Amniotic epithelial cell (primary cell): Measurements from ENCODE around the gene CADM1.
A peak's percentile ranks its signal among the peaks of the same experiment; 100 is the strongest.

ENCODE experiments used
- DNase-seq: peaks from one replicate; pipeline ENCODE4 v3.0.0-alpha.2; 2010; ENCODE audit warnings: low read depth

The CADM1 gene

GRCh38 chr11:115515647-115516395, 11.6 kb upstream of the CADM1 start:
- DNase-seq, result no peak

DNA sequence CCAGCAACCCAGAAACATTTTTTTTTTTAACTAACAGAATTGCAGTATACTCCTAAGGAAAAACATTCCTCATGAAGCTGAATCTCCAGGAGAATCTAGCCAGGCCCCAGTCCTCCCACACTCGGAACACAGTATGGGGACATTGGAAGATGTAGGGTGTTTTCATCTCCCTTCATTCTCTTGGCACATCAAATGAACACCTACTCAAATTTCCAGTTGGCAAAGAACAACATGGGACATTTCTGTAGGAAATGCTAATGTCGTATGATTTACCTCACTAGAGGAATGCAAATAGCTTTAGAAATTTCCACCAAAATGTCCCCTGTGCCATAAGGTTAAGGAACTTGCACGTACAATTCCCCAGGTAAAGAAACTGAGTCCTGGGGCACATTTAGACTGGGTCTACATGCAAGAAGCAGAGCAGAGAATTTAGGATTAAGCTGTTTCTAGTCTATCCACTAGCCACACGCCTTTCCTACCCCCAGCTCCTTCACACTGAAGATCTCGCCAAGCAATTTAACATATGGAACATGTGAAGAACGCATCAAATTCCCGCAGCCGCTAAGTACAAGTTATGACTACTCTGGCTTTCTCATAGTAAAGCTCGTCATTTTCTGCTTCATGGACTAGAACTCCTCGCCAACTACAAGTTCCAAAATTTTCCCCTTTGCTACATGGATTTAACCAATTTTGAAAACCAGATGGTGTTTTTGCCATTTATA, 2.9 kb upstream of the CADM1 start:
- DNase-seq, result no peak

GRCh38 chr11:115505175-115505574, 960 bp upstream of the CADM1 start:
- no peak for DNase-seq

DNA sequence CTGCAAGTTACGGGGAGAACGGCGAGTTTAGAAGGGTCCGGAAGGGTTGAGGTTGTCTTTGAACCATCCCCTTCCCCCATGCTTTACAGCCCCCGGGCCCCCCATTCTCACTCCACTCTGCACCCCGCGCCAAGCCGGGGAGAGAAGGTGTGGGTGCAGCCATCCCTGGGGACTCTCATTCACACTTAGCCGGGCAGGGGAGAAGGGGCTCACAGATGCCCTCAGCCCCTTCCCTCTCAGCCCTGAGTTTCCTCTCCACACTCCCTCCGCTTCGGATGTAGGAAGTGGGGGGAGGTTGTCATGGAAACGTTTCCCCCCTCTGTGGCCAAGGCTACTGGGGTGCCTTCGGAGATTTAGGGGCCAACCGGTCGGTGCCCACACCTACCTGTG, 334 bp downstream of the CADM1 start:
- DNase-seq, result no peak

DNA sequence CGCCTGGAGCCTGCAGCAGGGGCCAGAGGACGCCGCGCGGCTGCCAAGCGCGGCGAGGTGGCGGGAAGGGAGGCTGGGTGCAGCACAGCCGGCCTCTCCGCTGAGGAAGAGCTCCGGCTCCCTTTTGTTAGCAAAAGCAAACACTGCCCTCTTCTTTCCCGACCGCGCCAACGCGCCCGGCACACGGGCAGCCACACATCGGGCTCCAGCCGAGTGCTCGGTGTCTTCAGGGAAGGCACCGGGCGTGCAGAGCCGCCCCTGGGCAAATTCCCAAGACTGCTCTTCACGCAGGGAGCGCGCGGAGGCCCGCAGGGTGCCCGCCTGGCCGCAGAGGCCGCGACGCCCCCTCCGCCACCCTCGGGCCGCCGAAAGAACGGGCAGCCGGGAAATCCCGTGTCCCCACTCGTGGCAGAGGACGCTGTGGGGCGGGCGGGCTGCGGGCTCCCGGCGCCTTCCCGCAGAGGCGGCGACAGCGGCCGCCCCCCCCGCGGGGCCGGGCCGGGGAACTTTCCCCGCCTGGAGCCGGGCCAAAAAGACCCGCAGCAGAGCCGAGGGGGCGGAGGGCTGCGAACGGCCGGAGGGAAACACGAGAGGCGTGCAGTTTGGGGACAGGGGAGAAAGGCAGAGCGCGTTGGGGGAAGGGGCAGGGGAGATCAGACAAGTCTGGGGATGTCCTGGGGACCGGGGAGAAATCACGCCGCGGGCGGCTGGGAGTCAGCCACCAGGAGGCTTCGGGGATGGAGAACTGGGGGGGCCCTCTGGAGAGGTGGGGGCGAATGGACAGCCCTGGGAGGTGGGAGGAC, 931 bp downstream of the CADM1 start:
- DNase-seq, result peak; percentile 66

GRCh38 chr11:115502636-115503082, 1.6 kb downstream of the CADM1 start:
- no peak for DNase-seq

DNA sequence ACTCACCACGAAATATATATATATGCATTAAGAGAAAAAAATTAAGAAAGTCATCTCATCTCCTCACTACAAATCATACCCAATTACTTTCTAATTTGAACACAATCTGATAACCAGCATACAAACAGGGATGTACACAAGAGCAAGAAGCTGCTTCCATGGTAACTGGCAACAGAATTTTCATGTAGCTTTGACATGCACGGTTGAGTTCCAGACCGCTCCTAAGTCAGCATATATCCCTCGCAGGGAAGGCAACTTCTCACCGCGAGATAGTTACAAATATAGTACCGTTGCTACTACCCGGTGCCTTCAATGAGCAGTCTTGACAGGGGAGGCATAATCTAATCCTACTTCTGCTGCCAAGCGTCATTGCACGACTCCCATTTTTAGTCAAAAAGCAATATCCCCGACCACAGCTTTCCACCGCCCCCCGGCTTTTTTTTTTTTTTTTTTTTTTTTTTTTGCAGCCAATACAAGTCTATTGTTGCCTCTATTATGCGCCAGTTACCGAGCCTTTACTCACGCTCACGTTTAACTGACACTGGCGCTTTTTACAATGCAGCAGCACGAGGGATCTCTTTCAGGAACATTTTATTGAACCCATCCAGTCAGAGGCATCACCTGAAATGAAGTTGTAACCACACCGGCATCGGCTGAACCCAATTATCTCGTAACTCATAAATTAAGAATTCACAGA, 2.2 kb downstream of the CADM1 start:
- peak; percentile 42 for DNase-seq

- DNase-seq, result no peak
Measured at GRCh38 chr11:115501502-115501892, 2.7 kb downstream of the CADM1 start.

GRCh38 chr11:115500547-115501501, 3.4 kb downstream of the CADM1 start:
- no peak for DNase-seq

DNA sequence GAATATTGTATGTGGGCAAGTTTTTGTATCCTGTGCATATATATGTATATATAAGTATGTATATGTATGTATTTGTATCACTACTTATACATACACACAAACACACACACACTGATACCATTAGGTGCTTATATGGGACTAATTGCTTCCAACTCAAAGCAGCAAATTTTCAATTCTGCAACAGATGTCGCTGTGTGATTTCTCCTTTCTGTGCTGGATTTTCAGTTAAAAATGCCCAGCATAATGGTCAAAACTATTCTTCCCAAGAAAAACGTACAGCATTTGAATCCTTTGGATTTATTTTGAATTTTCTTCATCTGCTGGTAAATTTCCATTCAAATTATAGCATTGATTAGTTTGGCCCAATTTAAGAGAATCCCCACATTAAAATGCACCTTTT, 4.3 kb downstream of the CADM1 start:
- DNase-seq, result no peak

GRCh38 chr11:115499241-115499799, 4.9 kb downstream of the CADM1 start:
- no peak for DNase-seq

- DNase-seq, result no peak
Measured at GRCh38 chr11:115498354-115498753, 5.9 kb downstream of the CADM1 start.

GRCh38 chr11:115497303-115497702, 6.9 kb downstream of the CADM1 start:
- DNase-seq, result no peak

DNA sequence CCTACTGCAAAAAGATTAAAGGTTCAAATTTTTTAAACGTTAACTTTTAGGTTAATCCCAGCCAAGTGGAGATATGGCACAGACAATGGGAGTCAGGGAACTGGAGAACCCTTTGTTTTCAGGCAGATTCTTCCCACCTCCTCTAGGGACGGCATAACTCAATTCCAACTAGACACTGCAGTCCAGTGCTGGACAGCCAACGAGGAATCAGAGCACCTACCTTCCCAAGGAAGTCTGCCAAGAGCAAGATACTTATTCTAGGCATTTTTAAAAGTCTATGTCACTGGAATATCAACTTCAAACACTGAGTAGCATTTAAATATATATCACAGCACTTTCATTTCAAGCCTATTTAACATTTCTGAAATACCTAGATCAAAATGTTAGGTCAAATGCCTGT, 7.3 kb downstream of the CADM1 start:
- no peak for DNase-seq

- DNase-seq, result no peak
Measured at GRCh38 chr11:115493905-115494304, 10.3 kb downstream of the CADM1 start.

GRCh38 chr11:115493488-115493887, 10.7 kb downstream of the CADM1 start:
- no peak for DNase-seq

DNA sequence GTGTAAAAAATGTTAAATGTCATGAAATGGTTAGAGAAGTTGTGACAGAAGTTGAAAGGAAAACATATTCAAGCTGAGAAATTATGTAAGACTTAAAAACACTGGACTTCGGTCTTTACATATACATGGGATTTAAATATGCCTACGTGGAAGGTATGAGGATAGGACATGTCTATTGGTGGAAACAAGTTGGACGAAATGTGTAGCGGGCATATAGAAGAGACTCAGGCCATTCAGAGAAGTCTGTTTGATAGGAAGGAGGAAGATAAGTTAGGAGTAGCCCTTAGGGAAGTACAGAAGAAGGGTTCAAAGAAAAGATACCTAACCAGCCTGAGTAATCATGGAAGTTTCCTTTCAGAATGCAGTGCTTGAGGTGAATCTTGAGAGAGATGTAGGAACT, 14.7 kb downstream of the CADM1 start:
- DNase-seq, result no peak

GRCh38 chr11:115488945-115489344, 15.3 kb downstream of the CADM1 start:
- DNase-seq, result peak; percentile 98

GRCh38 chr11:115481528-115481927, 22.7 kb downstream of the CADM1 start:
- no peak for DNase-seq

DNA sequence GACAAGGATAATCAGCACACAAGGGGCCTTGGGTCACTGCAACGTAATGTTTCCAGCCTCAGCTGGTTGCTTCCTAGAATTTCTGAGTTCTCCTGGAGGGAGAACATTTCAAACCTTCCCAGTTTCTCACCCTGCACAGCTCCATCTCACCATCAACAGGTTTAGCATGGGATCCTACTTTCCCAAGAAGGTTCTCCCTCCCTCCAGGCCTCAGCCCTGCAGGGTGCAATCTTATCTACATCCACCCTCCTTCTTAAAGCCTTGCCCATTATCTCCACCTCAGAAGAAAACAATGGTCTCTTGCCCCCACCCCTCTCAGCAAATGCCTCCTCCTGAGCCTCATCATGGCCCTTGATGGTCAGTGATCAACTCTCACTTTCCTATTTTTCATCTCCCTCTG, 23.6 kb downstream of the CADM1 start:
- no peak for DNase-seq

DNA sequence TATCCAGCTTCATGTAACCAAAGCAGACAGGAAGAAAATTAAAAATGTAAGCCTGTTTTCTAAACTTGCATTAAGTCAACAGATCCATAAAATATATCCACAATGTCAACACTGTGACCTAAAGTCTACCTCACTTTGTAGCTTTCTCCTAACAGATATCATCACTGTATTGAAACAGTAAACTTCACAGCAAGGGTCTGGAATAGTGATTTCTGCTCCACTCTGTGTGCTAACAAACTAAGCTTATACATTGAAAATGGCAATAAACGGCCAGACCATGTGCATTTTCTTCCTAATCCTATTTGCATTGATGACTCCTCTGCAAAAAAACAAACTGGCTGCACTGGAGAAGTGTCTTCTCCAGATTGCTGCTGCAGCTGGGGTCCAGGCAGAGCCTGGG, 26.8 kb downstream of the CADM1 start:
- no peak for DNase-seq
